ENCODE data around the gene SVIL.

The SVIL gene

DNA sequence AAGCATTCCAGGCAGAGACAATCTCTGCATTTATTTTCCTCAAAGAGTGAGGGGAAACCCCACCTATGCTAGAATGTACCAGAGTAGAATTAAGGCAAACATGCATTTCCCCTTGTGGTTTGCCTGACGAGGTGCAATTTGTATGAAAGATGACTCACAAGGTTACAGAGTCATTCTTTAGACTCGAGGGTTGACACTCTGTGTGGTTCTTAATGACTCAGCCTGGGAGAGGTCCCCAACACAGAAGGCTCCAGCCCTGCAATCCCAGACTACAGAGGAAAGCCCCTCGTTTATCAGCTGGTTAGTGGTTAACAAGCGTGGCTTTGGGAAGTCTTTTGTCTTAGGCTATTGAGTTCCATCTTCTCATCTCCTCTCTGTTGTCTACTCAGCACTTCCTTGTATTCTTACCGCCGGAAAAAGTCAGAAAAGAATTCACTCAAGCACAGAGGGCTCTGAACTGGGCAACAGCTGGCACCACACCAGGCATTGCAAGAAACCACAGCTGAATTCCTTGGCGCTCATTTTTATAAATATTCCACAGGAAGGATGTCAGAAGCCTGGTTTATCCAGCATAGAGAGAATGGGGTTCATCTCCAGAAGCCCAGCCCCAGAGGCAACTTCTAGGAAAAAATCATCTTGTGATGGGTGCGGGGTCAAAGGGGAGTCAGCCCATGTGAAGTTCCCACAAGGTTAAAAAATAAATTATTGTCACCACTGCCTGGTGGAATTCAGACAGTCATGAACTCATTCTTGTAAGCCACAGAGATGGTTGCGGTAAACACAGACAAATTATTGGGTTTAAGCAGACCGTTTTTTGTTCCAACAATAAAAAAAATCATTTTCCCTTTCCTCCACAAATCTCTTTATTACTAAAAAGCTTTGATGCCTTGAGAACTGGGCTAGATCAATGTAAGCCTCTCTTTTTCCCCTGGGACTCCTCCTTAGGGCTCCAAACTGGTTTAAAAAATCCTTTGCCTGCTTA lies 24.5 kb upstream of the SVIL start:
- H3K27ac Mint-ChIP-seq: peak overlapping the region; percentile 70

DNA sequence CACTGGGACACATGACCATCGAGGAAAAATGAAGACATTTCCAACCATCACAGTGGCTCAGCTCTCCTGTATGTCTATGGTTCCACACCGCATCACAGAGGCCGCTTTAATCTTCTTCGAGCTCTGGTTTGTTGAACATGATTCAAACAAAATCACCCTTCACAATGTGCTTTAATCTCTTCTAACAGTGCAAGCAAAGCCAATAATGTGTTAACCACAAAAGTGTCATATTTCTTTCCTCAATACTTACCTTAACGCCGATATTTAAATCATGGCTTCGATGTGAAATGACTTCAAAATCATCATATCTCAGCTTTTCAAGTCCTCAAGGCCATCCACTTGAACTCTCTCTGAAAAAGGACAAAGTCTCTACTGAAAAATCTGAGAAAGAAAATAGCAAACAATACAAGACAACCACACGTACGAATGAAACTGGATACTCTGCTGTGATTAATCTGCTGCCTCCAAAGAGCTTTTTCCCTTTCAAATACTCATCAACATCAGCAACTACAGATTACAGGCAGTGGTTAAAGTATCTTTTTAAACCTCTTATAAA lies 23.0 kb upstream of the SVIL start:
- H3K4me1 Mint-ChIP-seq (ENCODE audit: low read depth): peaks cover 37% of the 10 kb centered on the region
- peaks cover 9% of the 10 kb centered on the region for H3K27me3 Mint-ChIP-seq
- H3K4me3 Mint-ChIP-seq: no peak overlapping the region
- peaks cover 13% of the 10 kb centered on the region for H3K9me3 Mint-ChIP-seq
- peak overlapping the region; percentile 64 for H3K27ac Mint-ChIP-seq
- DNase-seq: no peak
- H3K36me3 Mint-ChIP-seq (ENCODE audit: low read depth): peaks cover 37% of the 10 kb centered on the region

More for the DNA sequence above, 24.5 kb upstream of the SVIL start:
- Mint-ChIP-seq H3K9me3 (peaks cover 13% of the 10 kb centered on the region), H3K4me3 (peak overlapping the region; percentile 2), H3K4me1 (ENCODE audit: low read depth) (peaks cover 37% of the 10 kb centered on the region), H3K36me3 (ENCODE audit: low read depth) (peaks cover 37% of the 10 kb centered on the region), H3K27me3 (peaks cover 9% of the 10 kb centered on the region)
- DNase-seq: peak; percentile 63

DNA sequence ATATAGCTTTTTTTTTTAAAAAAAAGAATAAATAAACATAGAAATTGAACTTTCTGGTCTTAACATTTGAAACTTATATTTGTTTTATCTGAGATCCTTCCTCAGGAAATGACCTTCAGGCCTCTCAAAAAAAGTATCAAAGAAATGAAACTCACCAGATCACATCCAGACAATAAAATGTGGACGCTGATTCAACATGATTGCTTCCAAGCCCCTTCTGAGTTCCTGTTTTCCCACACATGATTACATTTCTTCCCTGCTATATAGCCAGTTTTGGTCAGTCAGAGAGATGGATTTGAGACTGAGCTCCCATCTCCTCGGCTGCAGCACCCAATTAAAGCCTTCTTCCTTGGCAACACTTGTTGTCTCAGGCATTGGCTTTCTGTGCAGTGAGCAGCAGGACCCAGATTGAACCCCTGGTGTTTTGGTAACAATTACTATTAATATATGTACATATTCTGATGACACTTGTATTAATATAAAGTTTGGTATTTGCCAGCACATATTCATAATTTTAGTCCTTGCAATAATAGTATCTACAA lies 21.8 kb upstream of the SVIL start:
- H3K27ac Mint-ChIP-seq: no peak overlapping the region
- peaks cover 37% of the 10 kb centered on the region for H3K4me1 Mint-ChIP-seq (ENCODE audit: low read depth)
- H3K9me3 Mint-ChIP-seq: peaks cover 13% of the 10 kb centered on the region
- peaks cover 9% of the 10 kb centered on the region for H3K27me3 Mint-ChIP-seq
- no peak for DNase-seq
- H3K4me3 Mint-ChIP-seq: no peak overlapping the region
- H3K36me3 Mint-ChIP-seq (ENCODE audit: low read depth): peaks cover 37% of the 10 kb centered on the region

DNA sequence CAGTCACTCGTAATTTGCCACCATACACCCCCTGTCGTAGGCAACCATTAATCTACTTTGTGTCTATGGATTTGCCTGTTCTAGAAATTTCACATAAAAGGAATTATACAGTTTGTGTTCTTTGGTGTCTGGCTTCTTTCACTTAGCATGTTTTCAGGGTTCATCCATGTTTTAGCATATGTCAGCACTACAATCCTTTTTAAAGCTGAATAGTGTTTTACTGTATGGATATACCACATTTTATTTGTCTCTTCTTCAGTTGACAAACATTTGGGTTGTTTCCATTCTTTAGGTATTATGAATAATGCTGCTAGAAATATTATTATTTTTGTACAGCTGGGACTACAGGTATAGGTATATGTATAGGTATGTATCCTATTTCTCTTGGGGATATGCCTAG lies 17.4 kb upstream of the SVIL start:
- Mint-ChIP-seq H3K9me3 (peaks cover 6% of the 10 kb centered on the region), H3K36me3 (ENCODE audit: low read depth) (peaks cover 26% of the 10 kb centered on the region), H3K27ac (no peak overlapping the region), H3K27me3 (peaks cover 2% of the 10 kb centered on the region), H3K4me1 (ENCODE audit: low read depth) (peaks cover 32% of the 10 kb centered on the region), H3K4me3 (no peak overlapping the region)
- no peak for DNase-seq

DNA sequence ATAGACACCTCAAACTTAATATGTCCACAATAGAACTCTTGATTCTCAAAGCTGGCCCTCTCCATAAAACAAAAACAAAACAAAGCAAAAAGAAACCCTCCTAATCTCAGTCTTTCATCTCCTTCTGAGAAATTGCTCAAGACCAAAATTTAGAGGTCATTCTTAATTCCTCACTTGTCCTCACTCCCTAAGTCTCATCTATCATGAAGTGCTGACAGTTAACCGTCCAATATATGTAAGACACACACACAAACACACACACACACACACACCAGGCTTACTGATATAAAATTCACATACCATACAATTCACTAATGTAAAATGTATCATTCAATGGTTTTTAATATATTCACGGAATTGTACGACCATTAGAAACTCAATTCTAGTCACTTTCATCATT lies 17.0 kb upstream of the SVIL start:
- H3K27ac Mint-ChIP-seq: no peak overlapping the region
- DNase-seq: no peak
- peaks cover 4% of the 10 kb centered on the region for H3K9me3 Mint-ChIP-seq
- H3K4me1 Mint-ChIP-seq (ENCODE audit: low read depth): peaks cover 34% of the 10 kb centered on the region
- no peak overlapping the region for H3K4me3 Mint-ChIP-seq
- H3K36me3 Mint-ChIP-seq (ENCODE audit: low read depth): peaks cover 21% of the 10 kb centered on the region
- H3K27me3 Mint-ChIP-seq: no peaks in the 10 kb centered on the region

DNA sequence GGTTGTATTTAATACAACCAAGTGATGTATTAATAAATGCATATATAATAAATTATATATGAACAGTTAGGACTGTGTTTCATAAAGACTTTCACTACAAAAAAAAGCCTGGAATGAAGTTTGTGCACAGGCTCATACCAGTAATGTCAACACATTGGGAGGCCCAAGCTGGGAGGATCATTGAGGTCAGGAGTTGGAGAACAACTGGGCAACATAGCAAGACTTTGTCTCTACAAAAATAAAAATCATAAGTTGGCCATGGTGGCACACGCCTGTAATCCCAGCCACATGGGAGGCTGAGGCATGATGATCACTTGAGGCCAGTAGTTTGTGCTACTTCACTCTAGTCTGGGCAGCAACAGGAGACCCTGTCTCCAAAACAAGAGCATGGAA lies 15.8 kb upstream of the SVIL start:
- H3K9me3 Mint-ChIP-seq: no peaks in the 10 kb centered on the region
- no peak for DNase-seq
- no peaks in the 10 kb centered on the region for H3K27me3 Mint-ChIP-seq
- peaks cover 10% of the 10 kb centered on the region for H3K36me3 Mint-ChIP-seq (ENCODE audit: low read depth)
- no peak overlapping the region for H3K27ac Mint-ChIP-seq
- H3K4me3 Mint-ChIP-seq: no peak overlapping the region
- peaks cover 46% of the 10 kb centered on the region for H3K4me1 Mint-ChIP-seq (ENCODE audit: low read depth)

DNA sequence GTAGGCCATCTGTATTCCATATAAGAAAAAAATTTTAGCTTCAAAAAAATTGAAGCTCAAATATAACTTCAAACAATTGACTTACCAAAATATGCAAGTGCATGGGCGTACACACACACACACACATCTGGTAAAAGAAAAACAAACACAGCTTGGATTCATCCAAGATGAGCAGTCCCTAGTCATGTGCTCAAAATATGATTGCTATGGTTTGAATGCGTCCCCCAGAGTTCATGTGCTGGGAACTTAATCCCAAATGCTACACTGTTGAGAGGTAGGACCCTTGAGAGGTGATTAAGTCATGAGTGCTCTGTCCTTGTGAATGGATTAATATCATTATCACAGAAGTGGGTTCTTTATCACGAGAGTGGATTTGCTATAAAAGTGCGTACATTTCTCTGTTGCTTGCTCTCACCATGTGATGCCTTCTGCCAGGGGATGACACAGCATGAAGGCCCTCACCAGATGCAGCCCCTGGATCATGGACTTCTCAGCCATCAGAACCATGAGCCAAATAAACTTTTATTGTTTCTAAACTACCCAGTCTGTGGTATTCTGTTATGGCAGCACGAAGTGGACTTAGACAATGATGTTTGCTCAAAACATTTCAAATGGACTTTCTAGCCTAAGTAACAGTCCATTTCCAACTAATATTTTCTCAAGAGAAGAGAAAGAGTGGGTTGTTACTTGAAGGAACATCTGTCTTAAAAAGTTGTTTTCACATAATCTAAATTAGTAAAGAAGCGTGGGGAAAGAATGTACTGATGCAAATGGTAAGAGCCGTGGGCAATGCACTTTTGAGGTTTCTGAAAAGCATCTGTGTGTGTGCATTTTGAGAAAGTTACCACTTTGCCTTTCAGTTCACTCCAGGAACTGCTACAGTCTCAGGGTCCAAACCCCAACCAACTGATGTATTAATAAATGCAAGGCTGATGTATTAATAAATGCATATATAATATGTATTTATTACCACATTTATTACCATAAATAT lies 15.1 kb upstream of the SVIL start:
- Mint-ChIP-seq H3K27ac (no peak overlapping the region), H3K9me3 (no peaks in the 10 kb centered on the region), H3K27me3 (no peaks in the 10 kb centered on the region), H3K36me3 (ENCODE audit: low read depth) (peaks cover 4% of the 10 kb centered on the region), H3K4me1 (ENCODE audit: low read depth) (peaks cover 48% of the 10 kb centered on the region), H3K4me3 (no peak overlapping the region)
- DNase-seq: no peak

DNA sequence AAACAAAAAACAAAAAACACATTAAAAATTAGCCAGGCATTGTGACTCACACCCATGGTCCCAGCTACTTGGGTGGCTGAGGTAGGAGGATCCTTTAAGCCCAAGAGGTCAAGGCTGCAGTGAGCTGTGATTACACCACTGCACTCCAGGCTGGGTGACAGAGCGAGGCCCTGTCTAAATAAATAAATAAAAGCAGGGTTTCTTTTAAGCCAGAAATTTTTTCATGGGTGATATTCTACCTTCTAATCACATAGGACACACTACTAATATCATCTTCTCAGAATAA lies 14.2 kb upstream of the SVIL start:
- Mint-ChIP-seq H3K4me3 (no peak overlapping the region), H3K27ac (no peak overlapping the region), H3K9me3 (no peaks in the 10 kb centered on the region), H3K4me1 (ENCODE audit: low read depth) (peaks cover 49% of the 10 kb centered on the region), H3K36me3 (ENCODE audit: low read depth) (no peaks in the 10 kb centered on the region), H3K27me3 (no peaks in the 10 kb centered on the region)
- DNase-seq: no peak

DNA sequence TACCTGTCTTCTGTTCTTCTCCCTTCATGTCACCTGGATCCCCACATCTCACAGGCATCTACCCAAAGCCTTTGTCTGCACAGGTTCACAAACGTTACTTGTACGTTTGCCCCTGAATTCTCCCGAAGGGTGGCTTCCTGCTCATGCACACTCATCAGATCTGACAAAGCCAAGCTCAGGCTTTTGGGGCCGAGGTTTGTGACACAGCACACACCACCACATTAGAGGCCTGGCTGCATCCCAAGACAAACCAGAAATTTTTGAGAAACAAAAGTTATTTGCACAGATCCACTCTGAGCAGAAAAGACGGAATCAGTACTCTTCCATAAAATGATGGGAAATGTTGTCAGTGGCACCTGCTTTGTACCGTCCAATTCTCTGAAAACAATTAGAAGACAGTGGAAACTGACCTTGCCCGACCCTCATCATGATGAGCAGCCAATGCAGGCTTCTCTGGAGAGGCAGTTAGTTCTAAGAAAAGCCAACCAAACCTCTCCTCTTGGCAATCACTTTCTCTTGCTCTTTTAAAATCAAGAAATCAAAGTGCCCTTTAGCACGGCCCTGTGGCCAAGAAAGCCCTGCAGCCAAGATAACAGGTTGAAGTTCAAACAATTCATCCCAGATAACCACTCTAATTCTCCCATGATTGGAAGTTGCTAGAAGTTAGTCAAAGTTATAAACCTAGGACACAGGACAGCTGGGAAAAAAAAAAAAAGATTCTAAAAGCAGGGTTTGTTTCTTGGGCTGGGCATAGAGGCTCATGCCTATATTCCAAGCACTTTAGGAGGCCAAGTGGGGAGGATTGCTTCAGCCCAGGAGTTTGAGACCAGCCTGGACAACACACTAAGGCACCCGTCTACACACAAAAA lies 13.6 kb upstream of the SVIL start:
- no peaks in the 10 kb centered on the region for H3K36me3 Mint-ChIP-seq (ENCODE audit: low read depth)
- peaks cover 52% of the 10 kb centered on the region for H3K4me1 Mint-ChIP-seq (ENCODE audit: low read depth)
- DNase-seq: no peak
- peak overlapping the region; percentile 51 for H3K27ac Mint-ChIP-seq
- H3K4me3 Mint-ChIP-seq: peak overlapping the region; percentile 50
- no peaks in the 10 kb centered on the region for H3K9me3 Mint-ChIP-seq
- H3K27me3 Mint-ChIP-seq: no peaks in the 10 kb centered on the region

DNA sequence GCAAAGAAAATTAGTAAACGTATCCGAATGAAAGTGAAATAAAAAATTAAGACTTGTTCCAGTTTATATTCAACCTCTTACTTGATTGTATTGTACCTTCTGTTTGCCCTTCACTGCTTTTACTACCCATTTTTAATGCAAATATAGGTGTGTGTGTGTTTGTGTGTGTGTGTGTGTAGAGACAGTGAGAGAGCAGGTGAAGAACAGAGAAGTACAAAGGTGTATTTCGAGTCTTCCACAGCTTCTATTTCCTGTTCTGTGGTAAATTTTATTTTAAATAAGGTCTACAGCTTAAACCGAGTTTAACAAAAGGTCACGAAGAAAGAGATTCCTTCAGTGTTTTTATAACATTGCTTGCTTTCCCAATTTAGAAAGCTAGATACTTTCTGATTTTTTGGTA lies 12.7 kb upstream of the SVIL start:
- Mint-ChIP-seq H3K9me3 (no peaks in the 10 kb centered on the region), H3K27ac (no peak overlapping the region), H3K4me1 (ENCODE audit: low read depth) (peaks cover 52% of the 10 kb centered on the region), H3K36me3 (ENCODE audit: low read depth) (no peaks in the 10 kb centered on the region), H3K27me3 (no peaks in the 10 kb centered on the region), H3K4me3 (peak overlapping the region; percentile 7)
- DNase-seq: no peak

DNA sequence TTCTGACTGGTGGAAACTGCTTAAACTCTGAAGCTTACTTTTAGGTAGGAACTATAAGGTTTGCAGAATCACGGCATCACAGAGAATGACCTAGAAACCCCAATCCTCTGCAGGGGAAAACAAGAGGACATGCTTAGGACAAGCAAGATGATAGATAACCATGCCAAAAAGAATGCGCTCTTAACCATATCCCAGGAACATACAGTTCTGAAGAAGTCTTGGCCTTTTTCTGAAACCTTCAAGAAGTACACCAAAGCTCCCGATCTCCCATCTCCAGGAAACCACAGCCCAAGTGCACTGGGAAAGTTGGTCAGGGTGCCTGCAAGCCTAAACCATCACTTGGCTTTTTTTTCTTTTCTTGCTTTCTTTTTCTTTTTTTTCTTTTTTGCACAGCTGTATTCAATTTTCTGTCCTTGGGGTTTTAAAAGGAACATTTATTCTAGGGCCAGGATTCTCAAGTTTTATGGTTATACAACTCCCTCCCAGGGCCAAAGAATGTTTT lies 12.2 kb upstream of the SVIL start:
- no peaks in the 10 kb centered on the region for H3K36me3 Mint-ChIP-seq (ENCODE audit: low read depth)
- H3K4me3 Mint-ChIP-seq: peak overlapping the region; percentile 15
- peaks cover 52% of the 10 kb centered on the region for H3K4me1 Mint-ChIP-seq (ENCODE audit: low read depth)
- no peak for DNase-seq
- H3K27ac Mint-ChIP-seq: peak overlapping the region; percentile 82
- H3K27me3 Mint-ChIP-seq: no peaks in the 10 kb centered on the region
- H3K9me3 Mint-ChIP-seq: no peaks in the 10 kb centered on the region

DNA sequence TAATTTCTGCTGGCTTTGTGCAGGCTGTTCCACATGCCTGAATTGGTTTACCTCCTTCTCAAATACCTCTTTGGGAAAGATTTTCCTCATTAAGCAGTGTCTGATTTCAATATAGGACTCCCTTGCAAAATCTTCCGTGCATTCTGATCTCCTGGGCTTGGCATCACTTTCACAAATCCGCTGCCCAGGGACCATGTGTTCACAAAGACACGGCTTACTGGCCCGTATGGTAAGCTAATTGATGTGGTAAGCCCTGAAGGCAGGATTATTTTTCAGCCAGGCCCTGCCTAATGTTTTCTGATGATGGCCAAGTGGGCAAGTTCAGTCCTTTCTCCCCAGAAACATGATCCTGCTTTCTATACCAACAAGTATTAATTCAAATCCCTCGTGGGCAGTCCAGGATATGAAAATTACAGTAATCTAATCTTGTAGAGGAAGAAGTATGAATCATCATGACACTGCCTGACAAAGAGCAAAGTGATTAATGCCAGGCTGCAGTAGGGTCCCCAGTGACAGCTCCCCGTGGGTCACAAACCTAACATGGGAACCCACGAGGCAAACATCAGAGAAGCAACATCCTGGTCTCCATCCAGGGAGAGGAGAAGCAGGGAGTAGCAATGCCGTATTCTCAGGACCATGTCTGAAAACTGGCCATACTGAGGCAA lies 11.6 kb upstream of the SVIL start:
- Mint-ChIP-seq H3K4me3 (peak overlapping the region; percentile 16), H3K27ac (peak overlapping the region; percentile 82), H3K9me3 (no peaks in the 10 kb centered on the region), H3K36me3 (ENCODE audit: low read depth) (no peaks in the 10 kb centered on the region), H3K27me3 (no peaks in the 10 kb centered on the region), H3K4me1 (ENCODE audit: low read depth) (peaks cover 52% of the 10 kb centered on the region)
- DNase-seq: peak; percentile 45
